GM12878 (cell line): ENCODE data around the gene LRRC8A. TPM values are rescaled to one million over a fixed set of nuclear protein-coding genes. Genes with fewer than 3 reads are reported as not detected.
A peak's percentile ranks its signal among the peaks of the same experiment; 100 is the strongest.

Experiments
- ATF2 ChIP-seq: IDR thresholded peaks from 2 replicates; pipeline ENCODE4 v1.6.1; 2012; ENCODE audit warnings: low read length, inconsistent platforms
- ATF3 ChIP-seq: IDR thresholded peaks from 2 replicates; pipeline ENCODE4 v1.6.1; 2011; ENCODE audit warnings: low read depth, mild to moderate bottlenecking, low read length, moderate library complexity, borderline replicate concordance; ENCODE audit errors: extremely low read depth
- BCL11A ChIP-seq: IDR thresholded peaks from 2 replicates; pipeline ENCODE4 v1.6.1; 2011; ENCODE audit warnings: low read depth, low read length
- CEBPZ ChIP-seq: fragments of 150-350 bp; IDR thresholded peaks from 2 replicates; pipeline ENCODE4 v1.6.1; 2016; ENCODE audit warnings: low read depth, low read length
- DPF2 ChIP-seq: fragments of 450-650 bp; IDR thresholded peaks from 2 replicates; pipeline ENCODE4 v1.6.1; 2017; ENCODE audit warnings: mild to moderate bottlenecking
- EP300 ChIP-seq, 2 experiments: fragments of 150-350 bp in 1 of 2; IDR thresholded peaks; 2 replicates each; pipeline ENCODE4 v1.6.1; 2011 to 2012; ENCODE audit warnings: low read depth in 2 of 2, low read length in 2 of 2, borderline replicate concordance in 1 of 2, improper control_type of control experiment in 1 of 2, inconsistent platforms in 1 of 2; ENCODE audit not compliant: control insufficient read depth in 1 of 2
- ESRRA ChIP-seq: IDR thresholded peaks from 2 replicates; pipeline ENCODE4 v1.6.1; 2012; ENCODE audit warnings: mild to moderate bottlenecking, low read length, improper control_type of control experiment
- FOS ChIP-seq: IDR thresholded peaks from 3 replicates; pipeline ENCODE4 v1.6.1; 2011; ENCODE audit warnings: borderline replicate concordance; ENCODE audit not compliant: insufficient read length; ENCODE audit errors: extremely low read depth
- IKZF2 ChIP-seq, 2 experiments: fragments of 450-650 bp; IDR thresholded peaks; 2 replicates each; pipeline ENCODE4 v1.6.1; 2017; ENCODE audit warnings: mild to moderate bottlenecking in 2 of 2, moderate library complexity in 2 of 2
- IRF3 ChIP-seq: fragments of 450-650 bp; IDR thresholded peaks from 2 replicates; pipeline ENCODE4 v1.6.1; 2014; ENCODE audit warnings: mild to moderate bottlenecking
- KLF5 ChIP-seq: fragments of 450-650 bp; IDR thresholded peaks from 2 replicates; pipeline ENCODE4 v1.6.1; 2014; ENCODE audit warnings: mild to moderate bottlenecking; ENCODE audit not compliant: partially characterized antibody
- MEF2B ChIP-seq: fragments of 450-650 bp; IDR thresholded peaks from 2 replicates; pipeline ENCODE4 v1.6.1; 2018; ENCODE audit warnings: mild to moderate bottlenecking, moderate library complexity; ENCODE audit not compliant: partially characterized antibody, poor library complexity, severe bottlenecking
- MTA2 ChIP-seq: fragments of 450-650 bp; IDR thresholded peaks from 2 replicates; pipeline ENCODE4 v1.6.1; 2016; ENCODE audit warnings: low read depth, mild to moderate bottlenecking, moderate library complexity
- MYC ChIP-seq: IDR thresholded peaks from 2 replicates; pipeline ENCODE4 v1.6.1; 2011; ENCODE audit warnings: mild to moderate bottlenecking, low read length, moderate library complexity, inconsistent platforms; ENCODE audit not compliant: insufficient read depth, insufficient replicate concordance, insufficient read length, severe bottlenecking
- NR2C2 ChIP-seq: IDR thresholded peaks from 2 replicates; pipeline ENCODE4 v1.6.1; 2011; ENCODE audit warnings: borderline replicate concordance, low read depth; ENCODE audit not compliant: control insufficient read depth, insufficient read length
- PKNOX1 ChIP-seq: fragments of 450-650 bp; IDR thresholded peaks from 2 replicates; pipeline ENCODE4 v1.6.1; 2016; ENCODE audit warnings: mild to moderate bottlenecking
- REST ChIP-seq: IDR thresholded peaks from 2 replicates; pipeline ENCODE4 v1.6.1; 2012; ENCODE audit warnings: mild to moderate bottlenecking, low read depth, low read length
- polyA plus RNA-seq, 11 experiments: library from polyadenylated mRNA; depleted of rRNA in 4 of 11; unstranded in 6 of 11; stranded (reverse) in 5 of 11; fragments of >200 nt; fragmentation: Nextera tagmentation in 4 of 11; fragmentation: Illumina TruSeq in 1 of 11; extraction: Ambion mirVana in 4 of 11; extraction: Trizol in 1 of 11; gene quantifications; 1 replicate in 1 of 11; 2 replicates in 10 of 11; pipeline versions ENCODE4 v1.2.1 to v1.2.3, GENCODE V29; 2011 to 2016; ENCODE audit warnings: inconsistent platforms in 2 of 11, missing spikeins in 2 of 11, low read depth in 1 of 11
- total RNA-seq, 4 experiments: library from RNA; depleted of rRNA in 3 of 4; stranded (reverse); fragments of >200 nt in 3 of 4; fragmentation: Illumina TruSeq in 1 of 4; extraction: Trizol in 1 of 4; gene quantifications; 2 replicates each; pipeline versions ENCODE4 v1.2.1 to v1.2.3, GENCODE V29; 2013 to 2021

Gene LRRC8A
- total and polyA plus RNA-seq, 10 of the 15 experiments (the other 5 are each of a cell fraction or from before 2014, with no cell fraction given) = 1.6 to 15.9 (median 9.7) TPM

- TF ChIP-seq MYC (no peak), BCL11A (no peak), PKNOX1 (peak; percentile 42; the same call in 1 of the 2 replicates), KLF5 (peak; percentile 19), ESRRA (no peak), REST (no peak), ATF3 (0 out of 2 replicates have a peak, but pooled peaks have one; percentile 22), NR2C2 (no peak), DPF2 (peak; percentile 80), EP300 (IDR thresholded peaks at IDR 0.05; ENCODE audit: borderline replicate concordance in 1 of 2, control insufficient read depth in 1 of 2, low read depth in 2 of 2, low read length in 2 of 2) (no peak), ATF2 (no peak), CEBPZ (no peak), IKZF2 (IDR thresholded peaks at IDR 0.05) (peak; percentile 9 to 54; a peak in 2 of 4 replicates), MEF2B (peak; percentile 50), FOS (no peak), MTA2 (no peak), IRF3 (no peak)
These were observed at the start of gene LRRC8A, which contains the start of gene KYAT1 (continued) for GRCh38 chr9:128881884-128882676.
